Activated CD4-positive, alpha-beta T cell treated with anti-CD3 and anti-CD28 coated beads, Interleukin-2, amount 10 ng/mL, durations not matched to agents 24 days and 14 days (primary cell): Measurements from ENCODE around the gene FNBP1L. TPM values are rescaled to one million over a fixed set of nuclear protein-coding genes. Genes with fewer than 3 reads are reported as not detected.
"Not testable (repeated sequence)": the region's sequence is repeated elsewhere in the genome, so short reads cannot be mapped to it uniquely, and the experiment has no call there.

Experiments used
- DNase-seq: peaks from one replicate; pipeline ENCODE4 v3.0.0; 2022
- H3K27ac Mint-ChIP-seq: one replicate; pipeline ENCODE4 v1.8.0; 2022; ENCODE audit warnings: mild to moderate bottlenecking, mixed read lengths
- H3K27me3 Mint-ChIP-seq: one replicate; pipeline ENCODE4 v1.8.0; 2022; ENCODE audit warnings: mixed read lengths
- H3K36me3 Mint-ChIP-seq: one replicate; pipeline ENCODE4 v1.8.0; 2022; ENCODE audit warnings: low read depth, mild to moderate bottlenecking, mixed read lengths
- H3K4me1 Mint-ChIP-seq: one replicate; pipeline ENCODE4 v1.8.0; 2021; ENCODE audit warnings: mixed read lengths
- H3K4me3 Mint-ChIP-seq: one replicate; pipeline ENCODE4 v1.8.0; 2022; ENCODE audit warnings: mild to moderate bottlenecking, moderate library complexity, mixed read lengths
- H3K9me3 Mint-ChIP-seq: one replicate; pipeline ENCODE4 v1.8.0; 2021; ENCODE audit warnings: mixed read lengths
- intact Hi-C: fragments of 100-400 bp; cut with micrococcal nuclease; formaldehyde crosslinking; loops from one replicate; pipeline ENCODE4 v1.15.1; 2023
- total RNA-seq: library from RNA; stranded (reverse); gene quantifications from 2 replicates; pipeline ENCODE4 v1.2.3, GENCODE V29; 2022

The FNBP1L gene
- total RNA-seq, 1 donor from 2014 or later, result 0.14 TPM

GRCh38 chr1:93479133-93479745 lies 31.3 kb downstream of the FNBP1L start:
- H3K4me1 Mint-ChIP-seq, H3K27ac Mint-ChIP-seq, DNase-seq, H3K4me3 Mint-ChIP-seq, H3K36me3 Mint-ChIP-seq, H3K27me3 Mint-ChIP-seq, intact Hi-C loops: not testable (repeated sequence)
- peaks cover 14% of the 10 kb centered on the region for H3K9me3 Mint-ChIP-seq

GRCh38 chr1:93481899-93482298 lies 34.0 kb downstream of the FNBP1L start:
- H3K4me3 Mint-ChIP-seq, H3K27ac Mint-ChIP-seq, H3K4me1 Mint-ChIP-seq, H3K27me3 Mint-ChIP-seq, intact Hi-C loops, H3K36me3 Mint-ChIP-seq: not testable (repeated sequence)
- DNase-seq, result peak; percentile 11
- H3K9me3 Mint-ChIP-seq, result peaks cover 14% of the 10 kb centered on the region

GRCh38 chr1:93483200-93483599 lies 35.3 kb downstream of the FNBP1L start:
- no peak for DNase-seq
- Mint-ChIP-seq H3K4me3 (no peak overlapping the region), H3K9me3 (peaks cover 11% of the 10 kb centered on the region)

GRCh38 chr1:93483606-93484005 lies 35.7 kb downstream of the FNBP1L start:
- no peaks in the 10 kb centered on the region for H3K36me3 Mint-ChIP-seq
- no peak overlapping the region for H3K4me3 Mint-ChIP-seq
- intact Hi-C loops, result no loop called here
- H3K27ac Mint-ChIP-seq, result no peak overlapping the region
- no peaks in the 10 kb centered on the region for H3K4me1 Mint-ChIP-seq
- peaks cover 9% of the 10 kb centered on the region for H3K27me3 Mint-ChIP-seq
- DNase-seq, result no peak
- H3K9me3 Mint-ChIP-seq, result peaks cover 8% of the 10 kb centered on the region

More at GRCh38 chr1:93483200-93483599, 35.3 kb downstream of the FNBP1L start:
- no peaks in the 10 kb centered on the region for H3K4me1 Mint-ChIP-seq
- H3K27me3 Mint-ChIP-seq, result peaks cover 8% of the 10 kb centered on the region
- H3K27ac Mint-ChIP-seq, result no peak overlapping the region
- intact Hi-C loops, result no loop called here
- H3K36me3 Mint-ChIP-seq, result no peaks in the 10 kb centered on the region

GRCh38 chr1:93488207-93488606 lies 40.3 kb downstream of the FNBP1L start:
- Mint-ChIP-seq H3K27me3 (peaks cover 21% of the 10 kb centered on the region), H3K36me3 (no peaks in the 10 kb centered on the region), H3K4me3 (no peak overlapping the region), H3K9me3 (no peaks in the 10 kb centered on the region), H3K4me1 (no peaks in the 10 kb centered on the region), H3K27ac (no peak overlapping the region)
- no peak for DNase-seq
- intact Hi-C loops, result no loop called here

- H3K4me3 Mint-ChIP-seq, result no peak overlapping the region
- intact Hi-C loops, result no loop called here
- H3K36me3 Mint-ChIP-seq, result no peaks in the 10 kb centered on the region
- no peaks in the 10 kb centered on the region for H3K9me3 Mint-ChIP-seq
- H3K4me1 Mint-ChIP-seq, result no peaks in the 10 kb centered on the region
- DNase-seq, result no peak
- no peak overlapping the region for H3K27ac Mint-ChIP-seq
- peaks cover 23% of the 10 kb centered on the region for H3K27me3 Mint-ChIP-seq
Observed at GRCh38 chr1:93489756-93490155, 41.8 kb downstream of the FNBP1L start.

- H3K36me3 Mint-ChIP-seq, result no peaks in the 10 kb centered on the region
- no peak for DNase-seq
- H3K27ac Mint-ChIP-seq, result no peak overlapping the region
- intact Hi-C loops, result no loop called here
- H3K4me1 Mint-ChIP-seq, result no peaks in the 10 kb centered on the region
- no peak overlapping the region for H3K4me3 Mint-ChIP-seq
- no peaks in the 10 kb centered on the region for H3K9me3 Mint-ChIP-seq
- peaks cover 23% of the 10 kb centered on the region for H3K27me3 Mint-ChIP-seq
Observed at GRCh38 chr1:93490357-93490756, 42.4 kb downstream of the FNBP1L start.

DNA sequence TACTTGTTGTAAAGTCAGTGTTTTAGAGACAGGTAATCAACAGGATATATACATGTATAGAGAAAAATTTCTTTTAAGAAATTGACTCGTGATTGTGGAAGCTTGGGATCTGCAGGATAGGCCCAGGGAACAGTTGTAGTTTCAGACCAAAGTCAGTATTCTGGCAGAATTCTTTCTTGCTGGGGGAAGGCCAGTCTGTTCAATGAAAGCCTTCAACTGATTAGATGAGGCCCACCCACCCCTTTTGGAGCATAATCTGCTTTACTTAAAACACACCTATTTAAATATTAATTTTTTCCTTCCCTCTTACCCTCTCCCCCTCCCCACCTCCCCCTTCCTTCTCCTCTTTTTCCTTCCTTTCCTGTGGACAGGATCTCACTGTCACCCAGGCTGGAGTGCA lies 48.0 kb downstream of the FNBP1L start:
- intact Hi-C loops, result no loop called here
- peaks cover 8% of the 10 kb centered on the region for H3K27me3 Mint-ChIP-seq

DNA sequence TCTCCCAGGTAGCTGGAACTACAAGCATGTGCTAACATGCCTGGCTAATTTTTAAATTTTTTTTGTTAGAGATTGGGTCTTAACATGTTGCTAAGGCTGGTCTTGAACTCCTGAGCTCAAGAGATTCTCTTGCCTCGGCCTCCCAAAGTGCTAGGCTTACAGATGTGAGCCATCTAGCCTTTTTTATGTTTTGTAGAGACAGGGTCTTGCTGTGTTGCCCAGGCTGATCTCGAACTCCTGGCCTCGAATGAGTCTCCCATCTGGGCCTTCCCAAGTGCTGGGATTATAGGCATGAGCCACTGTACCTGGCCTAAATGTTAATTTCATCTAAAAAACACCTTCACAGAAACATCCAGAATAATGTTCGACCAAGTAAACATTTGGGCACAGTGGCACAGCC lies 48.6 kb downstream of the FNBP1L start:
- Mint-ChIP-seq H3K27me3 (peaks cover 8% of the 10 kb centered on the region), H3K4me3 (no peak overlapping the region), H3K36me3 (no peaks in the 10 kb centered on the region), H3K9me3 (no peaks in the 10 kb centered on the region), H3K27ac (no peak overlapping the region), H3K4me1 (no peaks in the 10 kb centered on the region)
- no peak for DNase-seq
- intact Hi-C loops, result no loop called here

More for the DNA sequence above, 48.0 kb downstream of the FNBP1L start:
- DNase-seq, result no peak
- Mint-ChIP-seq H3K27ac (no peak overlapping the region), H3K4me3 (no peak overlapping the region), H3K4me1 (no peaks in the 10 kb centered on the region), H3K36me3 (no peaks in the 10 kb centered on the region), H3K9me3 (no peaks in the 10 kb centered on the region)

- H3K27me3 Mint-ChIP-seq, result peaks cover 11% of the 10 kb centered on the region
- no peaks in the 10 kb centered on the region for H3K9me3 Mint-ChIP-seq
- H3K4me1 Mint-ChIP-seq, result no peaks in the 10 kb centered on the region
- DNase-seq, result no peak
- H3K36me3 Mint-ChIP-seq, result no peaks in the 10 kb centered on the region
- no peak overlapping the region for H3K27ac Mint-ChIP-seq
- intact Hi-C loops, result no loop called here
- no peak overlapping the region for H3K4me3 Mint-ChIP-seq
Observed at GRCh38 chr1:93499075-93499474, 51.2 kb downstream of the FNBP1L start.

GRCh38 chr1:93499533-93499932 lies 51.6 kb downstream of the FNBP1L start:
- no peaks in the 10 kb centered on the region for H3K4me1 Mint-ChIP-seq
- peaks cover 11% of the 10 kb centered on the region for H3K27me3 Mint-ChIP-seq
- no peak for DNase-seq
- intact Hi-C loops, result no loop called here
- H3K27ac Mint-ChIP-seq, result no peak overlapping the region
- no peaks in the 10 kb centered on the region for H3K9me3 Mint-ChIP-seq
- no peak overlapping the region for H3K4me3 Mint-ChIP-seq
- no peaks in the 10 kb centered on the region for H3K36me3 Mint-ChIP-seq

DNA sequence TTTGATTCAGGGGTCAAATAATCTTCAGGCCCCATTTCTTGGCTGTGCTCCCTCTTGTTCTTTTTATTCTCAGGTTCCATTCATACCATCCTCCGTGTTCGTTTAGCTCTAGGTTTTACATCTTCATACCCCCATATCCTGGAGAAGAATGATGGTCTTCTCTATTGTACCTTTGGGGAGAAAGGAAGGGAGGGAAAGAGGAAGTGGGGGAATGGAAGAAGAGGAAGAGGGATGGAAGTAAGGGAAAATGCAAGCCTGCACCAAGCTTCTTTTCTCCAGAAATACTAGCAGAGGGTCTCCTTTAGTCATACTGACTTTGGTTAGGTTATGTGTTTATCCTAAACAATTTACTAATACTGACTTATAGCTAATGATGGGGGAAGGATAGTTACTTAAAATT lies 52.4 kb downstream of the FNBP1L start:
- H3K36me3 Mint-ChIP-seq, result no peaks in the 10 kb centered on the region
- H3K4me3 Mint-ChIP-seq, result no peak overlapping the region
- intact Hi-C loops, result no loop called here

DNA sequence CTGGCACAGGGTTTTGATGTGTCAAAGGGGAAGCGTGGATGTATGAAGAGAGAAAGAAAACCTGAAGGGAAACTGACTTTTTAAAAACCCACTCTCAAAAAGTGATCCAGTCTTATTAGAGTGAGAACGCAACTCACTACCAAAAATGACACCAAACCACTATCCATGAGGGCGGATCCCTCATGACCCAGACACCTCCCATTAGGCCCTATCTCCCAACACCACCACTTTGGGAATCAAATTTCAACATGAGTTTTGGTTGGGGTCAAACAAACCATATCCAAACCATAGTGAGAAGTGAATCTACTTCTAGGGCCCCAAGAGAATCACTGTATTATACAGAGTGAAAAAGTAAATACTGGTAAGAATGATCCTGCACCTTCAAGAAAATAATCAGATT lies 53.5 kb downstream of the FNBP1L start:
- Mint-ChIP-seq H3K4me1 (no peaks in the 10 kb centered on the region), H3K4me3 (no peak overlapping the region), H3K27me3 (peaks cover 9% of the 10 kb centered on the region), H3K36me3 (no peaks in the 10 kb centered on the region), H3K9me3 (no peaks in the 10 kb centered on the region), H3K27ac (no peak overlapping the region)
- no peak for DNase-seq
- intact Hi-C loops, result no loop called here

More for the DNA sequence above, 52.4 kb downstream of the FNBP1L start:
- no peak for DNase-seq
- Mint-ChIP-seq H3K27me3 (peaks cover 9% of the 10 kb centered on the region), H3K27ac (no peak overlapping the region), H3K4me1 (no peaks in the 10 kb centered on the region), H3K9me3 (no peaks in the 10 kb centered on the region)

DNA sequence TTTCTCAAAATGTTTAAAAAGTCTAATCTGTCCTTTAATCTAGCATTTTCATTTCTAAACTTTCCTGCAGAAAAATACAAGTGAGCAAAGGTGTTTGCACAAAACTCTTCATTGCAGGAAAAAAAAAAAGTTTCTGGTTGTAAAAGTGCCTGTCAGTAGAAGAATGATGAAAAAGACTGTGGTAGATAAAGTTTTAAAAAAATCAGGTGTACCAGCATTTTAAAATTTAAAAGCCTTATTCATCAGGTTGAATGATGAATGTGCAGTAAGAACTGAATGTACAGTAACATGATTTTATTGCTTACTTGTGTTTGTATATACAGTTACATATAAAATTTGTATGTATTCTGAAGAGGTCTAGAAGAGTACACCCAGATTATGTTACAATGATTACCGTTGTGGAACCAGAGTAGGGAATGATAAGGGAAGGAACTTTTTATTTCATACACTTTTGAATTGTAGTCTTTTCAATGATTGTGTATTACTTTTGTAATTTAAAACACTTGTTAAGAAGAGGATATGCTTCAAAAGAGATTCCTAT lies 54.0 kb downstream of the FNBP1L start:
- Mint-ChIP-seq H3K4me3 (no peak overlapping the region), H3K4me1 (no peaks in the 10 kb centered on the region), H3K27me3 (peaks cover 9% of the 10 kb centered on the region), H3K36me3 (no peaks in the 10 kb centered on the region), H3K9me3 (no peaks in the 10 kb centered on the region), H3K27ac (no peak overlapping the region)
- intact Hi-C loops, result no loop called here
- DNase-seq, result no peak

DNA sequence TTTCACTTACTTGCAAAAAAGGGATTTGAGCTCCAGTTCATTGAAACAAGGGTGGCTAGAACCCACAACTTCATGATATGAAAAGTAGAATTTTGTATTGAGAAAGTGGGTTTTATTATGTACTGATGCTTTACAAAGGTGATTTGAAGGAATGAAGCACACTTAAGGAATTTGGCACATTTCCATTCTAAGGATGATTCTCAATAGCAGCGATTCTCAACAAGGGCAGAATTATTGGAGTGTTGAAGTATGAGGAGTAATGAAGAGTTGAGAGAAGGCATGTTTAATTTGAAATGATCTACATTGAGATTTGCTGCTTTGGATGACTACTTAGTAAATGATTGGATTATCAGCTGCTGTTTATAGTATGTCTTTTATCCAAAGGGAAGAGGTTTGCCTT lies 54.7 kb downstream of the FNBP1L start:
- DNase-seq, result no peak
- H3K9me3 Mint-ChIP-seq, result no peaks in the 10 kb centered on the region
- no peak overlapping the region for H3K27ac Mint-ChIP-seq
- intact Hi-C loops, result no loop called here
- no peak overlapping the region for H3K4me3 Mint-ChIP-seq
- H3K27me3 Mint-ChIP-seq, result peaks cover 9% of the 10 kb centered on the region
- no peaks in the 10 kb centered on the region for H3K36me3 Mint-ChIP-seq
- no peaks in the 10 kb centered on the region for H3K4me1 Mint-ChIP-seq
